ENCODE measurements around the gene DRG1. TPM values are rescaled to one million over a fixed set of nuclear protein-coding genes. Genes with fewer than 3 reads are reported as not detected.

The DRG1 gene
- total and polyA plus RNA-seq, 2 experiments from 2014 or later = 63.9 to 87.6 TPM

- TF ChIP-seq ZNF462 (CRISPR knock-in tag; IDR thresholded peaks at IDR 0.05) (no peak), POLR2AphosphoS5 (IDR thresholded peaks at IDR 0.05; ENCODE audit: low read depth) (no peak), STAT1 (IDR thresholded peaks at IDR 0.05; ENCODE audit: unreplicated experiment) (no peak)
Observed at GRCh38 chr22:31361743-31362142, 37.7 kb upstream of the DRG1 start (continued).

DNA sequence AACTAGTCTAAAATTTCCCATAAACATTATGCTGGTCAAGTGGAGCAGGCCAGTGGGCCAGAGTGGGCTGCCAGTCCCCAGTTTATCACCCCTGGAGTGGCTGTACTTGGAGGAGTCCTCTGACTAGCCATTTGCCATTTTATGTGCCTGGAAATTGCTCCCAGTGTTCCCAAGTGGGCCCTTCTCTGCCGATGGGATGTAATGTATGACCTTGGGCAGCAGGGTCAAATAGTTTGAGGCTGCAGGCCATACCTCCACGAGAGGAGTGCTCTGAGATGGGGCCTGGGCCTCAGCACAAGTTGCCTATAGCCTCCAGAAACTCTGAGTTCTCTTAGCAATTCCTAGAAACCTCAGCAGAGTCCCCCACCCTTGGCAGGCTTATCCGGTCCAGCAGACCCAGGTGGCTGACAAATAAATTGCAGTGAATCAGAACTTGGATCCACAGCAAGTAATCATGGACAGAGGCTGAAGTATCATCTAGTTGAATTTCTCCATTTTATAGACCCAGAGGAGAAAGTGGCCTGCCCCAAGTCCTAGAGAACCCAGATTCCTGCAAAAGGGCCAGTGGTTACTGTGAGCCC, 35.4 kb upstream of the DRG1 start:
- Mint-ChIP-seq H3K9me3 (no peaks in the 10 kb centered on the region), H3K27ac (no peak overlapping the region), H3K27me3 (ENCODE audit: insufficient read depth, low read depth, poor library complexity) (no peaks in the 10 kb centered on the region), H3K36me3 (ENCODE audit: low read depth) (no peaks in the 10 kb centered on the region), H3K4me1 (peaks cover 10% of the 10 kb centered on the region), H3K4me3 (no peak overlapping the region)
- Histone ChIP-seq H3K27ac (ENCODE audit: low read depth) (no peak overlapping the region), H3K36me3 (ENCODE audit: insufficient read depth) (no peaks in the 10 kb centered on the region), H3K79me2 (replicated peaks; ENCODE audit: insufficient read depth) (no peaks in the 10 kb centered on the region), H3K27me3 (ENCODE audit: insufficient read depth) (no peaks in the 10 kb centered on the region), H2AFZ (peak overlapping the region; percentile 47), H3F3A (replicated peaks; ENCODE audit: low read depth) (no peaks in the 10 kb centered on the region; the same call in 1 of the 2 replicates), H4K20me1 (replicated peaks; ENCODE audit: insufficient read depth) (no peaks in the 10 kb centered on the region), H3K9me2 (ENCODE audit: insufficient read depth) (no peaks in the 10 kb centered on the region), H3K4me1 (ENCODE audit: insufficient read depth) (peaks cover 9% of the 10 kb centered on the region; the same call in 1 of the 2 replicates), H3K4me2 (no peak overlapping the region), H3K4me3 (no peak overlapping the region)
- peak; percentile 42; the same call in 2 of the 3 replicates for ATAC-seq
- DNase-seq (ENCODE audit: low spot score) = peak; percentile 25
- TF ChIP-seq JUNB (IDR thresholded peaks at IDR 0.05; ENCODE audit: unreplicated experiment) = no peak
- TF ChIP-seq EZH2phosphoT487 (IDR thresholded peaks at IDR 0.05; ENCODE audit: unreplicated experiment) = no peak
- TF ChIP-seq, protein P1, sequence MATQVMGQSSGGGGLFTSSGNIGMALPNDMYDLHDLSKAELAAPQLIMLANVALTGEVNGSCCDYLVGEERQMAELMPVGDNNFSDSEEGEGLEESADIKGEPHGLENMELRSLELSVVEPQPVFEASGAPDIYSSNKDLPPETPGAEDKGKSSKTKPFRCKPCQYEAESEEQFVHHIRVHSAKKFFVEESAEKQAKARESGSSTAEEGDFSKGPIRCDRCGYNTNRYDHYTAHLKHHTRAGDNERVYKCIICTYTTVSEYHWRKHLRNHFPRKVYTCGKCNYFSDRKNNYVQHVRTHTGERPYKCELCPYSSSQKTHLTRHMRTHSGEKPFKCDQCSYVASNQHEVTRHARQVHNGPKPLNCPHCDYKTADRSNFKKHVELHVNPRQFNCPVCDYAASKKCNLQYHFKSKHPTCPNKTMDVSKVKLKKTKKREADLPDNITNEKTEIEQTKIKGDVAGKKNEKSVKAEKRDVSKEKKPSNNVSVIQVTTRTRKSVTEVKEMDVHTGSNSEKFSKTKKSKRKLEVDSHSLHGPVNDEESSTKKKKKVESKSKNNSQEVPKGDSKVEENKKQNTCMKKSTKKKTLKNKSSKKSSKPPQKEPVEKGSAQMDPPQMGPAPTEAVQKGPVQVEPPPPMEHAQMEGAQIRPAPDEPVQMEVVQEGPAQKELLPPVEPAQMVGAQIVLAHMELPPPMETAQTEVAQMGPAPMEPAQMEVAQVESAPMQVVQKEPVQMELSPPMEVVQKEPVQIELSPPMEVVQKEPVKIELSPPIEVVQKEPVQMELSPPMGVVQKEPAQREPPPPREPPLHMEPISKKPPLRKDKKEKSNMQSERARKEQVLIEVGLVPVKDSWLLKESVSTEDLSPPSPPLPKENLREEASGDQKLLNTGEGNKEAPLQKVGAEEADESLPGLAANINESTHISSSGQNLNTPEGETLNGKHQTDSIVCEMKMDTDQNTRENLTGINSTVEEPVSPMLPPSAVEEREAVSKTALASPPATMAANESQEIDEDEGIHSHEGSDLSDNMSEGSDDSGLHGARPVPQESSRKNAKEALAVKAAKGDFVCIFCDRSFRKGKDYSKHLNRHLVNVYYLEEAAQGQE (IDR thresholded peaks at IDR 0.05; ENCODE audit: unreplicated experiment) = no peak
- TF ChIP-seq ZNF114 (CRISPR knock-in tag; IDR thresholded peaks at IDR 0.05) = no peak
- TF ChIP-seq, protein P2, sequence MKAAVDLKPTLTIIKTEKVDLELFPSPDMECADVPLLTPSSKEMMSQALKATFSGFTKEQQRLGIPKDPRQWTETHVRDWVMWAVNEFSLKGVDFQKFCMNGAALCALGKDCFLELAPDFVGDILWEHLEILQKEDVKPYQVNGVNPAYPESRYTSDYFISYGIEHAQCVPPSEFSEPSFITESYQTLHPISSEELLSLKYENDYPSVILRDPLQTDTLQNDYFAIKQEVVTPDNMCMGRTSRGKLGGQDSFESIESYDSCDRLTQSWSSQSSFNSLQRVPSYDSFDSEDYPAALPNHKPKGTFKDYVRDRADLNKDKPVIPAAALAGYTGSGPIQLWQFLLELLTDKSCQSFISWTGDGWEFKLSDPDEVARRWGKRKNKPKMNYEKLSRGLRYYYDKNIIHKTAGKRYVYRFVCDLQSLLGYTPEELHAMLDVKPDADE (IDR thresholded peaks at IDR 0.05) = no peak
- TF ChIP-seq EZH2 (IDR thresholded peaks at IDR 0.05; ENCODE audit: low read depth, unreplicated experiment) = no peak
- no peak for TF ChIP-seq ZNF331 (CRISPR knock-in tag; IDR thresholded peaks at IDR 0.05; ENCODE audit: low read depth)
- TF ChIP-seq NANOG (IDR thresholded peaks at IDR 0.05; ENCODE audit: borderline replicate concordance) = no peak
- no peak for TF ChIP-seq POLR2AphosphoS5 (IDR thresholded peaks at IDR 0.05; ENCODE audit: low read depth)
- no peak for TF ChIP-seq STAT1 (IDR thresholded peaks at IDR 0.05; ENCODE audit: unreplicated experiment)
- TF ChIP-seq, protein P3, sequence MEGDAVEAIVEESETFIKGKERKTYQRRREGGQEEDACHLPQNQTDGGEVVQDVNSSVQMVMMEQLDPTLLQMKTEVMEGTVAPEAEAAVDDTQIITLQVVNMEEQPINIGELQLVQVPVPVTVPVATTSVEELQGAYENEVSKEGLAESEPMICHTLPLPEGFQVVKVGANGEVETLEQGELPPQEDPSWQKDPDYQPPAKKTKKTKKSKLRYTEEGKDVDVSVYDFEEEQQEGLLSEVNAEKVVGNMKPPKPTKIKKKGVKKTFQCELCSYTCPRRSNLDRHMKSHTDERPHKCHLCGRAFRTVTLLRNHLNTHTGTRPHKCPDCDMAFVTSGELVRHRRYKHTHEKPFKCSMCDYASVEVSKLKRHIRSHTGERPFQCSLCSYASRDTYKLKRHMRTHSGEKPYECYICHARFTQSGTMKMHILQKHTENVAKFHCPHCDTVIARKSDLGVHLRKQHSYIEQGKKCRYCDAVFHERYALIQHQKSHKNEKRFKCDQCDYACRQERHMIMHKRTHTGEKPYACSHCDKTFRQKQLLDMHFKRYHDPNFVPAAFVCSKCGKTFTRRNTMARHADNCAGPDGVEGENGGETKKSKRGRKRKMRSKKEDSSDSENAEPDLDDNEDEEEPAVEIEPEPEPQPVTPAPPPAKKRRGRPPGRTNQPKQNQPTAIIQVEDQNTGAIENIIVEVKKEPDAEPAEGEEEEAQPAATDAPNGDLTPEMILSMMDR (conservative IDR thresholded peaks at IDR 0.05; ENCODE audit: low read depth in 2 of 2) = no peak

Data from GM23338 (cell line).